HCEC 1CT (cell line): ENCODE data around the gene ZNF804A.
"Not testable (repeated sequence)": the region's sequence is repeated elsewhere in the genome, so short reads cannot be mapped to it uniquely, and the experiment has no call there.

ENCODE experiments used
- DNase-seq: peaks from one replicate; pipeline ENCODE4 v3.0.0-alpha.2; 2017

The ZNF804A gene

GRCh38 chr2:184835398-184835715 lies 237.0 kb downstream of the ZNF804A start:
- DNase-seq: no peak

- no peak for DNase-seq
Observed at GRCh38 chr2:184847331-184847730, 249.0 kb downstream of the ZNF804A start.

GRCh38 chr2:184849516-184849915 lies 251.2 kb downstream of the ZNF804A start:
- peak; percentile 6 for DNase-seq

GRCh38 chr2:184851576-184851975 lies 253.2 kb downstream of the ZNF804A start:
- no peak for DNase-seq

GRCh38 chr2:184859187-184859586 lies 260.9 kb downstream of the ZNF804A start:
- DNase-seq: no peak

- no peak for DNase-seq
Observed at GRCh38 chr2:184860744-184861143, 262.4 kb downstream of the ZNF804A start.

- no peak for DNase-seq
Observed at GRCh38 chr2:184875212-184875611, 276.9 kb downstream of the ZNF804A start.

GRCh38 chr2:184875911-184876310 lies 277.6 kb downstream of the ZNF804A start:
- DNase-seq: no peak

GRCh38 chr2:184877909-184878308 lies 279.6 kb downstream of the ZNF804A start:
- DNase-seq: no peak

- peak; percentile 46 for DNase-seq
Observed at GRCh38 chr2:184879671-184880070, 281.3 kb downstream of the ZNF804A start.

GRCh38 chr2:184886585-184886984 lies 288.3 kb downstream of the ZNF804A start:
- not testable (repeated sequence) for DNase-seq

GRCh38 chr2:184890311-184890710 lies 292.0 kb downstream of the ZNF804A start:
- peak; percentile 7 for DNase-seq

- peak; percentile 7 for DNase-seq
Observed at GRCh38 chr2:184904991-184905390, 306.7 kb downstream of the ZNF804A start.

GRCh38 chr2:184906160-184906559 lies 307.8 kb downstream of the ZNF804A start:
- no peak for DNase-seq

GRCh38 chr2:184906709-184907108 lies 308.4 kb downstream of the ZNF804A start:
- DNase-seq: no peak

GRCh38 chr2:184908966-184909365 lies 310.6 kb downstream of the ZNF804A start:
- DNase-seq: no peak

GRCh38 chr2:184920451-184920965 lies 322.2 kb downstream of the ZNF804A start:
- no peak for DNase-seq

GRCh38 chr2:184921676-184922075 lies 323.3 kb downstream of the ZNF804A start:
- no peak for DNase-seq

- peak; percentile 80 for DNase-seq
Observed at GRCh38 chr2:184923751-184924150, 325.4 kb downstream of the ZNF804A start.

GRCh38 chr2:184927040-184927439 lies 328.7 kb downstream of the ZNF804A start:
- no peak for DNase-seq

GRCh38 chr2:184936761-184937160 lies 338.4 kb downstream of the ZNF804A start:
- DNase-seq: no peak

- DNase-seq: no peak
Observed at GRCh38 chr2:184938221-184938985, 340.1 kb downstream of the ZNF804A start.

- no peak for DNase-seq
Observed at GRCh38 chr2:184945326-184945725, 347.0 kb downstream of the ZNF804A start.

- no peak for DNase-seq
Observed at GRCh38 chr2:184945824-184946223, 347.5 kb downstream of the ZNF804A start.

- DNase-seq: no peak
Observed at GRCh38 chr2:184956856-184957255, 358.5 kb downstream of the ZNF804A start.
